Osteocyte (in vitro differentiated cells): Measurements from ENCODE around the gene CAT. TPM values are rescaled to one million over a fixed set of nuclear protein-coding genes. Genes with fewer than 3 reads are reported as not detected.

Source experiments
- DNase-seq: peaks from one replicate; pipeline ENCODE4 v3.0.0; 2021; ENCODE audit warnings: mixed read lengths; ENCODE audit not compliant: unreplicated experiment; ENCODE audit errors: extremely low spot score
- H3K27ac Mint-ChIP-seq: one replicate; pipeline ENCODE4 v1.8.0; 2021; ENCODE audit warnings: mild to moderate bottlenecking, mixed read lengths; ENCODE audit not compliant: unreplicated experiment
- H3K27me3 Mint-ChIP-seq: one replicate; pipeline ENCODE4 v1.8.0; 2021; ENCODE audit warnings: mixed read lengths; ENCODE audit not compliant: unreplicated experiment
- H3K36me3 Mint-ChIP-seq: one replicate; pipeline ENCODE4 v1.8.0; 2021; ENCODE audit warnings: mixed read lengths; ENCODE audit not compliant: unreplicated experiment
- H3K4me1 Mint-ChIP-seq: one replicate; pipeline ENCODE4 v1.8.0; 2021; ENCODE audit warnings: mixed read lengths; ENCODE audit not compliant: unreplicated experiment
- H3K4me3 Mint-ChIP-seq: one replicate; pipeline ENCODE4 v1.8.0; 2021; ENCODE audit warnings: mild to moderate bottlenecking, moderate library complexity, mixed read lengths; ENCODE audit not compliant: unreplicated experiment
- H3K9me3 Mint-ChIP-seq: one replicate; pipeline ENCODE4 v1.8.0; 2021; ENCODE audit warnings: mixed read lengths; ENCODE audit not compliant: unreplicated experiment
- total RNA-seq: library from RNA; stranded (reverse); gene quantifications from 2 replicates; pipeline ENCODE4 v1.2.1, GENCODE V29; 2021
- TF ChIP-seq, protein P1 (sequence below): fragments of 200-600 bp; sonication (generic); IDR thresholded peaks from 2 replicates; pipeline ENCODE4 v1.5.0; 2021; ENCODE audit warnings: antibody characterized with exemption, mild to moderate bottlenecking, moderate library complexity

CAT gene
- total RNA-seq, 1 donor from 2014 or later: 22.4 TPM

DNA sequence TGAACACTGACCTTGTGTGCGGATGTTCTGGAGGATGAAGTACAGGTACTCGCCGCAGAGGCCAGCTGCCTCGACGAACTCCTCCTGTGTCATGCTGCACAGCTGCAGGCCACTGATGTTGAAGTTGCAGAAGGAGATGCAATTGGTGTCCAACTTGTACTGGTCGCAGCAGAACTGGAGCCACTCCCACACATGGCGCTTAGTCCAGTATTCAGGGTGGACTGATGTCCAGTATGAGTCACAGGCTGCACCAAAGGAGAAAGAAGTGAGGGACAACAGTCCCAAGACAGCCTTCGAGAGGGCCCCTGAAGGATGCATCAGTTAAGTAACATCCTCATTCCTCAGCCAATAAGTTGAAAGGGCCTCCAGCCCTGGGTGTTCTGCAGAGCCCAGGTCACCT lies 54.7 kb downstream of the CAT start:
- TF ChIP-seq, protein P1, sequence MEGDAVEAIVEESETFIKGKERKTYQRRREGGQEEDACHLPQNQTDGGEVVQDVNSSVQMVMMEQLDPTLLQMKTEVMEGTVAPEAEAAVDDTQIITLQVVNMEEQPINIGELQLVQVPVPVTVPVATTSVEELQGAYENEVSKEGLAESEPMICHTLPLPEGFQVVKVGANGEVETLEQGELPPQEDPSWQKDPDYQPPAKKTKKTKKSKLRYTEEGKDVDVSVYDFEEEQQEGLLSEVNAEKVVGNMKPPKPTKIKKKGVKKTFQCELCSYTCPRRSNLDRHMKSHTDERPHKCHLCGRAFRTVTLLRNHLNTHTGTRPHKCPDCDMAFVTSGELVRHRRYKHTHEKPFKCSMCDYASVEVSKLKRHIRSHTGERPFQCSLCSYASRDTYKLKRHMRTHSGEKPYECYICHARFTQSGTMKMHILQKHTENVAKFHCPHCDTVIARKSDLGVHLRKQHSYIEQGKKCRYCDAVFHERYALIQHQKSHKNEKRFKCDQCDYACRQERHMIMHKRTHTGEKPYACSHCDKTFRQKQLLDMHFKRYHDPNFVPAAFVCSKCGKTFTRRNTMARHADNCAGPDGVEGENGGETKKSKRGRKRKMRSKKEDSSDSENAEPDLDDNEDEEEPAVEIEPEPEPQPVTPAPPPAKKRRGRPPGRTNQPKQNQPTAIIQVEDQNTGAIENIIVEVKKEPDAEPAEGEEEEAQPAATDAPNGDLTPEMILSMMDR: no peak
- Mint-ChIP-seq H3K36me3 (no peaks in the 10 kb centered on the region), H3K27me3 (peaks cover 23% of the 10 kb centered on the region), H3K4me3 (no peak overlapping the region), H3K27ac (no peak overlapping the region), H3K4me1 (no peaks in the 10 kb centered on the region), H3K9me3 (no peaks in the 10 kb centered on the region)
- DNase-seq: no peak

DNA sequence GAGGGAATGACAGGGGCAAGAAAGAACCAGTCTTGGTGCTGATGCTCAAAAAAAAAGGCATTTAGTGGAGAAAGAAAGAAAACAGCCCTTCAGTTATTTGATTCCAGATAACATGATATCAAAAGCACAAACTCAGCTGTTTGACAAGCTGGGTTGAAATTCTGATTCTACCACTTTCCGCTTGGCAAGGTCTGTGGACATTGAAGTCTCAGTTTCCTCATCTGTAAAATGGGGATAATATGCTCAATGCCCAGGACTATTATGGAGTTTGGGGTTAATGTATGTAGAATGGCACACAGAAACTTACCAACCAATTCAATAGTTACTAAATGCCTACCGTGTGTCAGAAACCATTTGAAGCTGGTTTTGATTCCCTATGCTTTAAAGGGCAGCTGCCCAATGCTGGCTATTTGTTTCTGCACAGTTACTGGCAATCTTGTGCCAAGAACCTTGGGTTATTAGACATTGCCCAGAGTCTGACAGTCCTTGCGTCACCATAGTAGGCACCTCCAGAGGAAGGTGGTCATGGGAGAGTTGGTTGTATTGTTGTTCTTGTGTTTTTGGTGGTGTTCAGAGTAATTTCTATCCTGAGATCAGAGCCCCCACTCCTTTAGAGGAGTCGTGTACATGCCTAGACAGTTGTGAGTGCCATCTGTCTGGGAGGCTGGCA lies 55.3 kb downstream of the CAT start:
- DNase-seq: no peak
- Mint-ChIP-seq H3K4me3 (no peak overlapping the region), H3K27me3 (peaks cover 23% of the 10 kb centered on the region), H3K4me1 (no peaks in the 10 kb centered on the region), H3K9me3 (no peaks in the 10 kb centered on the region), H3K27ac (no peak overlapping the region), H3K36me3 (no peaks in the 10 kb centered on the region)
- TF ChIP-seq, protein P1: no peak

DNA sequence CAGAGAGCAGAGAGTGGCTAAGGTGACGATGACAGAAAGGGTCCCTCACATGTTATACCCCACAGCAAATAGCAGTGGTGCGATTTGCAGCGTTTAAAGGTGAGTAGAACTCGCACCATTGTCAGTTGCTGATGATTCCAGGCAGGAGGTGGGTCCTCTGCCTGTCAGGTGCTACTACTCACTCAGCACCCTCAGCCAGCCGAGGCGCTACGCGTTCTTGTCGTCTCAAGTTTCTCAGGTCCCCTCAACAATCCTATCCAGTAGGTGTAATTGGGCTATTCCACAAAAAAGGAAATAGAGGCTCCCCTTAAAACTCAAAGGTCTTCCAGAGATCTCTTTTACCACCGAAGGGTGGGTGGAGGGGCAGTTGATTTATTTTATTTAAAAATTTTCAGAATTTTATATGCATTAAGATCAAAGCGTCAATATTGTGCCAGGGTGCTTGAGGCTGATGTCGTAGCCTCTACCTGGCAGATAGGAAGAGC lies 56.5 kb downstream of the CAT start:
- H3K4me1 Mint-ChIP-seq: no peaks in the 10 kb centered on the region
- H3K27ac Mint-ChIP-seq: no peak overlapping the region
- H3K36me3 Mint-ChIP-seq: no peaks in the 10 kb centered on the region
- no peaks in the 10 kb centered on the region for H3K9me3 Mint-ChIP-seq
- TF ChIP-seq, protein P1: no peak
- H3K27me3 Mint-ChIP-seq: peaks cover 29% of the 10 kb centered on the region
- H3K4me3 Mint-ChIP-seq: no peak overlapping the region
- DNase-seq: no peak

DNA sequence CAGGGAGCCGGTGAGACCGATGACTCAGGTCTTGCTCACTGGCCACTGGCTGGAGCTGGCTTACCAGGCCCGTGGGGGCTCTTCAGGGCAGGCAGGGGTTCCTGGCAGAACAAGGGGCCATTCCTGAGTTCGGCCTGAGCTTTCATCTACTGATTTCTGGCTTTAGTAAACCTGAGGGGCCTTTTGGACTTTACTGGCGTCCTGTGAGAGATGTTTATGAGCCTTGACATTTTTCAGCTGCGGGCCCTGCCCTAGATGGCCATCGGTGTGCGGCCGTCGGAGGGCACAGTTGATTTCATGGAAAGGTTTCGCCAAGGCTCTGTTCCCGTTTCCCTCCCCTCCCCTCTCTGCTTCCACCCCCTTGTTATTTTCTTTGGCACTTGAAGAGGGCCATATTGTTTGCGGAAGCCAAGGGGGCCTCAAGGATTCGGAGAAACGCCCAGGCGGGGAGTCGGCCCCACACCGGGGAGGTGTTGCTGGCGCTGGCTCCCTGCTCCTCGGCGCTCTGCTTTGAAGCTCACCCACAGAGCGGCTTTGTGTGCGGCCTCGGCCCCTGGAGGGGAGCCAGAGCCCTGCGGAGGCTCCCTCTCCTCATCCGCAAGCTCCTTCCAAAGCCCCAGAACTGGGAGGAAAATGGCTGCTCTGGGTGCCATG lies 57.1 kb downstream of the CAT start:
- DNase-seq: no peak
- Mint-ChIP-seq H3K4me1 (no peaks in the 10 kb centered on the region), H3K36me3 (no peaks in the 10 kb centered on the region), H3K4me3 (no peak overlapping the region), H3K27ac (no peak overlapping the region), H3K27me3 (peaks cover 26% of the 10 kb centered on the region), H3K9me3 (no peaks in the 10 kb centered on the region)
- TF ChIP-seq, protein P1: no peak

DNA sequence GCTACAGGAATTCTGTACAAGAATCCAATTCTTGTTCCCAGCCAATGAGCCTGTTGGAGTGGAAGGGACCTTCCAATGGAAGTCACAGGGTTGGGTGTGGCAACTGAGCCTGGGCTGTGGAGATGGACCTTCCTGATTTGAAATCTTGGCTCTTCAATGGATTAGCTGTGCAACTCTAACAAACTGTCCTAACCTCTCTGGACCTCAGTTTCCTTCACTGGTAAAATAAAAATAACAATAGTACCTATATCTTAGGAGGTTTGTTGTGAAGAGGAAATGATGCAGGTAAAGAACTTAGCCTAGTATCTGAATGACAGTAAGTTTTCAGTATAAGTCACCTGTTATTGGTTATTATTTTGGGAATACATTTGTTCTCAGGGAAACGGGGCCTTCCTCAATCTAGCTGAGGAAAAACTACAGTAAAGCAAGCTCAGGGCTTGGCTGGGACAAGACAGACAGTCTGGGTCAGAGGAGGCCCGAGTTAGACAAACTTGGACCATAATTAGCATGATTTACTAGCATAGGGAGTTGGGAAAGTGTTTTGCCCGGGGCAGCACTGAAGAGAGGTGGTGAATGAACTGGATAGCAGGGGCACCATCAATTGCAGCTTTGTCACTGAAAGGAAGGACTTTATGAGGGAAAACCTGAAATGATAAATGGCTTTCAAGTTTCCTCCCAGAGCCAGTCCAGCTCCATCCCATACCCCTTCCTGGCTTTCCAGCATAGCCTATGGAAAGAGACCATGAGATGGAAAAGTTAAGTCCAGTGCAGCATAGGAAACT lies 61.2 kb downstream of the CAT start:
- no peaks in the 10 kb centered on the region for H3K36me3 Mint-ChIP-seq
- DNase-seq: no peak
- TF ChIP-seq, protein P1: no peak
- H3K9me3 Mint-ChIP-seq: no peaks in the 10 kb centered on the region
- no peak overlapping the region for H3K4me3 Mint-ChIP-seq
- peaks cover 9% of the 10 kb centered on the region for H3K27me3 Mint-ChIP-seq
- H3K4me1 Mint-ChIP-seq: peaks cover 9% of the 10 kb centered on the region
- no peak overlapping the region for H3K27ac Mint-ChIP-seq
